ENCODE measurements around the gene FBXL7.

Gene FBXL7

DNA sequence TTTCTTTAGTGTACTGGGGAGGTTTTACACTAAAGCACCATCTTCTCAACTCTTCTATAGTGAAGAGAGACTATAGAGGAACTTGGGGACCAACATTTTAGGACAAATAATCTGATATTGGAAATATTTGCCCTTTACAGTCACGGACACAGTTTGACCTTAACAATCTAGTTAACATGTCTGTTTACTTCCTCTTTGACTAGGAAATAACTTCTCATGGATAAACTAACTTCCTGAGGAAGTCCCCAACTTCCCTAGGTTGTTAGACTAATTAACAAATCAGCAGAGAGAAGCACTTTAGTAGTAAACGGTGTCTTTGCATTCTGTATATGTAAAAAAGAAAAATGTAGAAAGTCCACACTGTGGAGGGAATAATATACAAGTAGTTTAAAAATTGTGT is 127.7 kb downstream of the FBXL7 start:
- no peaks in the 10 kb centered on the region for H3K36me3 ChIP-seq (ENCODE audit: insufficient read depth, low read length)
- no peaks in the 10 kb centered on the region for H3F3A ChIP-seq (ENCODE audit: insufficient read depth, low read length)
- H2AFZ ChIP-seq (ENCODE audit: low read length) = no peak overlapping the region
- no peak overlapping the region for H3K4me2 ChIP-seq (ENCODE audit: low read length)
- no peaks in the 10 kb centered on the region for H3K4me1 ChIP-seq (ENCODE audit: insufficient read depth, low read length, severe bottlenecking)
- H3K9me2 ChIP-seq (ENCODE audit: low read depth, low read length) = no peaks in the 10 kb centered on the region
- no peaks in the 10 kb centered on the region for H3K79me2 ChIP-seq (ENCODE audit: insufficient read depth, low read length)
- H3K4me3 ChIP-seq (ENCODE audit: low read depth, low read length, poor library complexity, severe bottlenecking) = no peak overlapping the region
- H4K20me1 ChIP-seq (ENCODE audit: insufficient read depth, low read length) = no peaks in the 10 kb centered on the region
- H3K9me3 ChIP-seq (ENCODE audit: low read length) = no peaks in the 10 kb centered on the region
- H3K27me3 ChIP-seq (ENCODE audit: insufficient read depth, low read length) = no peaks in the 10 kb centered on the region
- H3K27ac ChIP-seq (ENCODE audit: low read depth, low read length, poor library complexity, severe bottlenecking) = no peak overlapping the region
- no peak overlapping the region for H3K9ac ChIP-seq (ENCODE audit: low read length)
- TF ChIP-seq, protein P1, sequence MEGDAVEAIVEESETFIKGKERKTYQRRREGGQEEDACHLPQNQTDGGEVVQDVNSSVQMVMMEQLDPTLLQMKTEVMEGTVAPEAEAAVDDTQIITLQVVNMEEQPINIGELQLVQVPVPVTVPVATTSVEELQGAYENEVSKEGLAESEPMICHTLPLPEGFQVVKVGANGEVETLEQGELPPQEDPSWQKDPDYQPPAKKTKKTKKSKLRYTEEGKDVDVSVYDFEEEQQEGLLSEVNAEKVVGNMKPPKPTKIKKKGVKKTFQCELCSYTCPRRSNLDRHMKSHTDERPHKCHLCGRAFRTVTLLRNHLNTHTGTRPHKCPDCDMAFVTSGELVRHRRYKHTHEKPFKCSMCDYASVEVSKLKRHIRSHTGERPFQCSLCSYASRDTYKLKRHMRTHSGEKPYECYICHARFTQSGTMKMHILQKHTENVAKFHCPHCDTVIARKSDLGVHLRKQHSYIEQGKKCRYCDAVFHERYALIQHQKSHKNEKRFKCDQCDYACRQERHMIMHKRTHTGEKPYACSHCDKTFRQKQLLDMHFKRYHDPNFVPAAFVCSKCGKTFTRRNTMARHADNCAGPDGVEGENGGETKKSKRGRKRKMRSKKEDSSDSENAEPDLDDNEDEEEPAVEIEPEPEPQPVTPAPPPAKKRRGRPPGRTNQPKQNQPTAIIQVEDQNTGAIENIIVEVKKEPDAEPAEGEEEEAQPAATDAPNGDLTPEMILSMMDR (IDR thresholded peaks at IDR 0.05; ENCODE audit: low read length) = no peak
- no peak for TF ChIP-seq EZH2 (IDR thresholded peaks at IDR 0.05; ENCODE audit: borderline replicate concordance, low read length)

DNA sequence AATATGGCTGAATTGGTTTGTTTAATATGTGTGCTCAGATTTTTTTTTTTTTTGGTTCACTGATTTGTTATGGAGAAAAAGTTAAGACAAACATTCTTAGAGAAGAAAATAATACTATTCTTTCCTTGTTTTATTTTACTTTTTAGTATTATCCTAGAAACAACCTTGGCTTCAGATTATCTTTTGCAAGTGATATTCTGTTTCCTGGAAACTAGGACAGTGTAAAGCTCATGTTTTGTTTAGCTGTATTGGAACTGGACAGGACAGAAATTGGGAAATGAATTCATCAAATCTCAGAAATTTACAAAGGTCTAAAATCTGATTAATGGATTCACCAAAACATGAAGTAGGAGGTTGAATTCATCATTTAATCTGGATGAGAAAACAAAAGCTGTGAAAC is 130.5 kb downstream of the FBXL7 start:
- Histone ChIP-seq H3K36me3 (ENCODE audit: insufficient read depth, low read length) (no peaks in the 10 kb centered on the region), H3K4me2 (ENCODE audit: low read length) (no peak overlapping the region), H3F3A (ENCODE audit: insufficient read depth, low read length) (no peaks in the 10 kb centered on the region), H3K4me3 (ENCODE audit: low read depth, low read length, poor library complexity, severe bottlenecking) (no peak overlapping the region), H3K4me1 (ENCODE audit: insufficient read depth, low read length, severe bottlenecking) (no peaks in the 10 kb centered on the region), H3K27ac (ENCODE audit: low read depth, low read length, poor library complexity, severe bottlenecking) (no peak overlapping the region), H4K20me1 (ENCODE audit: insufficient read depth, low read length) (no peaks in the 10 kb centered on the region), H3K79me2 (ENCODE audit: insufficient read depth, low read length) (no peaks in the 10 kb centered on the region), H3K9me2 (ENCODE audit: low read depth, low read length) (no peaks in the 10 kb centered on the region), H3K9ac (ENCODE audit: low read length) (no peak overlapping the region), H3K9me3 (ENCODE audit: low read length) (no peaks in the 10 kb centered on the region), H2AFZ (ENCODE audit: low read length) (no peak overlapping the region), H3K27me3 (ENCODE audit: insufficient read depth, low read length) (no peaks in the 10 kb centered on the region)
- TF ChIP-seq, protein P1 (IDR thresholded peaks at IDR 0.05; ENCODE audit: low read length) = no peak
- no peak for TF ChIP-seq EZH2 (IDR thresholded peaks at IDR 0.05; ENCODE audit: borderline replicate concordance, low read length)

DNA sequence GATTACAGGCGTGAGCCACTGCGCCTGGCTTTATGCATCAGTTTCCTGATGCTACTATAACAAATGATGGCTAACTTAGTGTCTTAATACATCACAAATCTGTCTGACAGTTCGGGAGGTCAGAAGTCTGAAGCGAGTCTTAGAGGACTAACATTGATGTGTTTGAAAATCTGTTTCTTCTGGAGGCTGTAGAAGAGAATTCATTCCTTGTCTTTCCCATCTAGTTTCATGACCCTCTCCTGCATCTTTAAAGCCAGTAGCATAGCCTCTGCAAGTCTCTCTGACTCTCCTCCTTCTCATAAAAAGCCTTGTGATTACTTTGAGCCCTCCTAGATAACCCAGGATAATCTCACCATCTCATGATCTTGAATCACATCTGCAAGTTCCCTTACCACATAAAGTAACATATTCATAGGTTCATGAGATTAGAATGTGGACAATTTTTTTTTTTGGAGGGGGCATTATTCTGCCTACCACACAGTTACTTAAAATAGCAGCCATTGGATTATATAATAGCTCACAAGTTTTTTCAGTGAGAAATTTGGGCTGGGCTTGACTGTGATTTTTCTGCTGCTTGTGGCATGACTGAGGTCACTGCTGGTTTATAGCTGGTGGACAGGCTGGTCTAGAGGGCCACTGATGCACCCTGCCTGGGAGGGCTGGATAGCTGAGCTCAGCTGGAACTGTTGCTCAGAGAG is 134.8 kb downstream of the FBXL7 start:
- Histone ChIP-seq H3K9ac (ENCODE audit: low read length) (no peak overlapping the region), H3K36me3 (ENCODE audit: insufficient read depth, low read length) (no peaks in the 10 kb centered on the region), H3K27ac (ENCODE audit: low read depth, low read length, poor library complexity, severe bottlenecking) (no peak overlapping the region), H3F3A (ENCODE audit: insufficient read depth, low read length) (no peaks in the 10 kb centered on the region), H3K4me1 (ENCODE audit: insufficient read depth, low read length, severe bottlenecking) (no peaks in the 10 kb centered on the region), H4K20me1 (ENCODE audit: insufficient read depth, low read length) (no peaks in the 10 kb centered on the region), H3K9me2 (ENCODE audit: low read depth, low read length) (no peaks in the 10 kb centered on the region), H3K4me2 (ENCODE audit: low read length) (no peak overlapping the region), H3K4me3 (ENCODE audit: low read depth, low read length, poor library complexity, severe bottlenecking) (no peak overlapping the region), H3K79me2 (ENCODE audit: insufficient read depth, low read length) (no peaks in the 10 kb centered on the region), H2AFZ (ENCODE audit: low read length) (no peak overlapping the region), H3K27me3 (ENCODE audit: insufficient read depth, low read length) (no peaks in the 10 kb centered on the region), H3K9me3 (ENCODE audit: low read length) (no peaks in the 10 kb centered on the region)
- TF ChIP-seq EZH2 (IDR thresholded peaks at IDR 0.05; ENCODE audit: borderline replicate concordance, low read length) = no peak
- TF ChIP-seq, protein P1 (IDR thresholded peaks at IDR 0.05; ENCODE audit: low read length) = no peak
